ENCODE data around the gene VASH2.

- no peak for TF ChIP-seq CTCF (IDR thresholded peaks at IDR 0.05)
- TF ChIP-seq POLR2A (IDR thresholded peaks at IDR 0.05): no peak
These were observed 82.3 kb downstream of the VASH2 start for GRCh38 chr1:213032651-213033050.
